Upper lobe of left lung (tissue), 6 donors: Measurements from ENCODE around the gene PDS5B. TPM values are rescaled to one million over a fixed set of nuclear protein-coding genes. Genes with fewer than 3 reads are reported as not detected.

Experiments used
- ATAC-seq, 2 donors: fragments of 200-7000 bp; cut with Tn5 transposase; one replicate each; pipeline ENCODE4 v1.9.1; 2022; ENCODE audit warnings: mild to moderate bottlenecking in 2 of 2, moderate library complexity in 2 of 2; ENCODE audit not compliant: low FRiP score in 2 of 2
- DNase-seq, 2 donors: peaks; one replicate each; pipeline ENCODE4 v3.0.0-alpha.2; 2019 to 2020
- H3K27ac ChIP-seq, 4 donors: fragments of 200-600 bp; sonication (generic); one replicate each; pipeline ENCODE4 v1.5.1; 2016 to 2019
- H3K27me3 ChIP-seq, 4 donors: fragments of 200-600 bp; sonication (generic); one replicate each; pipeline ENCODE4 v1.5.1; 2017 to 2019
- H3K36me3 ChIP-seq, 4 donors: fragments of 200-600 bp; sonication (generic); one replicate each; pipeline ENCODE4 v1.5.1; 2016 to 2019
- H3K4me1 ChIP-seq, 4 donors: fragments of 200-600 bp; sonication (generic); one replicate each; pipeline ENCODE4 v1.5.1; 2018 to 2019
- H3K4me3 ChIP-seq, 4 donors: fragments of 200-600 bp; sonication (generic); one replicate each; pipeline ENCODE4 v1.5.1; 2017 to 2019; ENCODE audit warnings: mild to moderate bottlenecking in 2 of 4, moderate library complexity in 1 of 4
- H3K9me3 ChIP-seq, 4 donors: fragments of 200-600 bp; sonication (generic); one replicate each; pipeline ENCODE4 v1.5.1; 2018 to 2019
- CTCF ChIP-seq, 6 experiments: fragments of 450-650 bp in 4 of 6; fragments of 200-600 bp in 2 of 6; sonication (generic) in 2 of 6; IDR thresholded peaks; one replicate each; pipeline ENCODE4 v1.5.1; 2016 to 2019; ENCODE audit warnings: antibody characterized with exemption in 6 of 6
- EP300 ChIP-seq, 4 donors: sonication (generic); formaldehyde crosslinking; IDR thresholded peaks; one replicate each; pipeline ENCODE4 v1.5.1; 2017; ENCODE audit warnings: antibody characterized with exemption in 4 of 4, control low read depth in 2 of 4
- POLR2A ChIP-seq, 4 donors: fragments of 450-650 bp; IDR thresholded peaks; one replicate each; pipeline ENCODE4 v1.5.1; 2016 to 2017; ENCODE audit warnings: antibody characterized with exemption in 4 of 4, mild to moderate bottlenecking in 2 of 4
- POLR2AphosphoS5 ChIP-seq, 2 donors: sonication (generic); formaldehyde crosslinking; IDR thresholded peaks; one replicate each; pipeline ENCODE4 v1.5.1; 2017; ENCODE audit warnings: antibody characterized with exemption in 2 of 2
- WGBS, 2 donors: methylation state at CpG; one replicate each; pipeline ENCODE4 v1.1.5; 2017 to 2018; 5-methylcytosine and 5-hydroxymethylcytosine counted together
- total RNA-seq, 6 donors: library from RNA; depleted of rRNA in 4 of 6; stranded (reverse); fragments of >200 nt in 4 of 6; gene quantifications; one replicate each; pipeline versions ENCODE4 v1.1.0 to v1.2.1, GENCODE V29; 2016 to 2021
- donor health status: DM: no; HTN: no; CAD: no; lungs with moderate emphysema.
- donor health status: DM: no; HTN: yes; CAD: no; lungs with severe emphysema.

Gene PDS5B
- total RNA-seq, 6 donors from 2014 or later = 26.0 to 84.3 (median 43.3) TPM

- no peak for DNase-seq
- Histone ChIP-seq H3K27ac (peak overlapping the region in 2 of 4 donors; percentile 42 to 56), H3K9me3 (no peaks in the 10 kb centered on the region), H3K36me3 (no peaks in the 10 kb centered on the region), H3K4me1 (peaks cover 13 to 27% (median 22%) of the 10 kb centered on the region in 4 donors), H3K4me3 (no peak overlapping the region), H3K27me3 (no peaks in the 10 kb centered on the region)
- ATAC-seq = peak in 1 of 2 donors; percentile 56
- WGBS, 2 donors = 51 to 56% methylated on average over 2 of the region's 2 CpGs
- TF ChIP-seq POLR2A (IDR thresholded peaks at IDR 0.05) = no peak
- TF ChIP-seq CTCF (IDR thresholded peaks at IDR 0.05) = no peak
- TF ChIP-seq EP300 (IDR thresholded peaks at IDR 0.05) = no peak
- no peak for TF ChIP-seq POLR2AphosphoS5 (IDR thresholded peaks at IDR 0.05)
These were observed 145.3 kb downstream of the PDS5B start for GRCh38 chr13:32731576-32731975.

GRCh38 chr13:32733690-32734089 is 147.4 kb downstream of the PDS5B start:
- Histone ChIP-seq H3K9me3 (no peaks in the 10 kb centered on the region), H3K4me1 (peaks cover 17 to 31% (median 28%) of the 10 kb centered on the region in 4 donors), H3K36me3 (no peaks in the 10 kb centered on the region), H3K27ac (peak overlapping the region in 2 of 4 donors; percentile 29 to 54), H3K4me3 (no peak overlapping the region), H3K27me3 (no peaks in the 10 kb centered on the region)
- 70 to 77% methylated on average over 5 of the region's 5 CpGs for WGBS, 2 donors
- TF ChIP-seq POLR2A (IDR thresholded peaks at IDR 0.05) (no peak), EP300 (IDR thresholded peaks at IDR 0.05) (no peak), POLR2AphosphoS5 (IDR thresholded peaks at IDR 0.05) (no peak), CTCF (IDR thresholded peaks at IDR 0.05) (no peak)
- no peak for ATAC-seq
- no peak for DNase-seq

GRCh38 chr13:32734511-32734910 is 148.3 kb downstream of the PDS5B start:
- peaks cover 17 to 31% (median 28%) of the 10 kb centered on the region in 4 donors for H3K4me1 ChIP-seq
- H3K9me3 ChIP-seq = no peaks in the 10 kb centered on the region
- H3K27ac ChIP-seq = no peak overlapping the region
- DNase-seq = no peak
- no peaks in the 10 kb centered on the region for H3K36me3 ChIP-seq
- H3K4me3 ChIP-seq = no peak overlapping the region
- WGBS, 2 donors = 96 to 100% methylated on average over 1 of the region's 1 CpG
- TF ChIP-seq POLR2A (IDR thresholded peaks at IDR 0.05) (no peak), POLR2AphosphoS5 (IDR thresholded peaks at IDR 0.05) (no peak), CTCF (IDR thresholded peaks at IDR 0.05) (no peak), EP300 (IDR thresholded peaks at IDR 0.05) (no peak)
- no peaks in the 10 kb centered on the region for H3K27me3 ChIP-seq
- no peak for ATAC-seq

- H3K27ac ChIP-seq = peak overlapping the region in 2 of 4 donors; percentile 75 to 87
- TF ChIP-seq POLR2AphosphoS5 (IDR thresholded peaks at IDR 0.05) (no peak), CTCF (IDR thresholded peaks at IDR 0.05) (no peak)
- no peak for DNase-seq
- H3K36me3 ChIP-seq = peaks cover 0 to under 1% (median 0%) of the 10 kb centered on the region in 4 donors
- H3K9me3 ChIP-seq = no peaks in the 10 kb centered on the region
- H3K4me3 ChIP-seq = no peak overlapping the region
- no peak for ATAC-seq
- peaks cover 17 to 28% (median 27%) of the 10 kb centered on the region in 4 donors for H3K4me1 ChIP-seq
- no peaks in the 10 kb centered on the region for H3K27me3 ChIP-seq
These were observed 149.6 kb downstream of the PDS5B start for GRCh38 chr13:32735859-32736258.

- ATAC-seq (no peak), DNase-seq (no peak)
- Histone ChIP-seq H3K36me3 (peaks cover 0 to 9% (median 0%) of the 10 kb centered on the region in 4 donors), H3K4me1 (peaks cover 11 to 20% (median 19%) of the 10 kb centered on the region in 4 donors), H3K27ac (peak overlapping the region; percentile 67 to 87 (median 75)), H3K4me3 (peak overlapping the region in 3 of 4 donors; percentile 8 to 41 (median 36)), H3K9me3 (no peaks in the 10 kb centered on the region), H3K27me3 (no peaks in the 10 kb centered on the region)
- WGBS, 2 donors = 16 to 18% methylated on average over 4 of the region's 4 CpGs
- TF ChIP-seq CTCF (IDR thresholded peaks at IDR 0.05) (no peak), POLR2AphosphoS5 (IDR thresholded peaks at IDR 0.05) (no peak), EP300 (IDR thresholded peaks at IDR 0.05) (no peak), POLR2A (IDR thresholded peaks at IDR 0.05) (no peak)
These were observed 150.4 kb downstream of the PDS5B start for GRCh38 chr13:32736648-32737047.
